B cell (primary cell): ENCODE measurements around the gene WHAMM.

ENCODE experiments used
- EZH2 ChIP-seq: IDR thresholded peaks from 2 replicates; pipeline ENCODE4 v1.6.1; 2012; ENCODE audit warnings: borderline replicate concordance, low read depth, mild to moderate bottlenecking, moderate library complexity, low read length; ENCODE audit not compliant: insufficient read depth, poor library complexity, severe bottlenecking
- TF ChIP-seq, protein P1 (sequence below): fragments of 200-600 bp; IDR thresholded peaks from one replicate; pipeline ENCODE4 v1.8.0; 2022; ENCODE audit warnings: antibody characterized with exemption, mild to moderate bottlenecking

DNA sequence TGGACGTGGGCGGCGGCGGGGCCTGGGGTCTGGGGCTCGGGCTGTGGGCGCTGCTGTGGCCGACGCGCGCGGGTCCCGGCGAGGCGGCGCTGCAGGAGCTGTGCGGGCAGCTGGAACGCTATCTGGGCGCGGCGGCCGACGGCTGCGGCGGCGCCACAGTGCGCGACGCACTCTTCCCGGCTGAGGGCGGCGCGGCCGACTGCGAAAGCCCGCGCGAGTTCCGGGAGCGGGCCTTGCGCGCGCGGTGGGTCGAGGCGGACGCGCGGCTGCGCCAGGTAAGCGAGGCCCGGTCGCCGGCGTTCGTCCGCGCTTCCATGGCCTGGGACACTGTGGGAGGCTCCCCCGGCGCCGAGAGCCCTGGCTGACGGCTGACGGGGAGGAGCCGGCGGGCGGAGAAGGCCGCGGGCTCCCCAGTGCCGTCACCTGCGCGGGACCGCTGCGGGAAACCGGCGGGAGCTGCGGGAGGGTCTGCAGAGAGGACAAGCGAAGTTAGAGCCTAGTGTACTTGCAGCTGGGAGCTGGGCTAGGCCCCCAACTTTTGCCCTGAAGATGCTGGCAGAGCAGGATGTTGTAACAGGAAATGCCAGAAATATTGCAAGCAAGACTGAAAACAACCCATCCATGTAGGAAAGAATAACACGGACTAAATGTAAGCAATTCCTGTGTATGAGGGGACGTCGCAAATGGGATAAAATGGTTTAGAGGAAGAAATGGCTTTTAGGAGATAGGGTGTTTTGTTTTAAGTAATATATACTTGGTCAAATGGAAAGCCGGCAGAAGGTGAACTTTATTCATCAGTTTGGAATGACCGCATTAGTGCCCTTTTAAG is 847 bp downstream of the WHAMM start:
- TF ChIP-seq EZH2: no peak
- TF ChIP-seq, protein P1, sequence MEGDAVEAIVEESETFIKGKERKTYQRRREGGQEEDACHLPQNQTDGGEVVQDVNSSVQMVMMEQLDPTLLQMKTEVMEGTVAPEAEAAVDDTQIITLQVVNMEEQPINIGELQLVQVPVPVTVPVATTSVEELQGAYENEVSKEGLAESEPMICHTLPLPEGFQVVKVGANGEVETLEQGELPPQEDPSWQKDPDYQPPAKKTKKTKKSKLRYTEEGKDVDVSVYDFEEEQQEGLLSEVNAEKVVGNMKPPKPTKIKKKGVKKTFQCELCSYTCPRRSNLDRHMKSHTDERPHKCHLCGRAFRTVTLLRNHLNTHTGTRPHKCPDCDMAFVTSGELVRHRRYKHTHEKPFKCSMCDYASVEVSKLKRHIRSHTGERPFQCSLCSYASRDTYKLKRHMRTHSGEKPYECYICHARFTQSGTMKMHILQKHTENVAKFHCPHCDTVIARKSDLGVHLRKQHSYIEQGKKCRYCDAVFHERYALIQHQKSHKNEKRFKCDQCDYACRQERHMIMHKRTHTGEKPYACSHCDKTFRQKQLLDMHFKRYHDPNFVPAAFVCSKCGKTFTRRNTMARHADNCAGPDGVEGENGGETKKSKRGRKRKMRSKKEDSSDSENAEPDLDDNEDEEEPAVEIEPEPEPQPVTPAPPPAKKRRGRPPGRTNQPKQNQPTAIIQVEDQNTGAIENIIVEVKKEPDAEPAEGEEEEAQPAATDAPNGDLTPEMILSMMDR: no peak
